VCaP (cell line): Measurements from ENCODE around the gene OR6C2.
"Not testable (repeated sequence)": the region's sequence is repeated elsewhere in the genome, so short reads cannot be mapped to it uniquely, and the experiment has no call there.

Experiments used
- H3K27ac ChIP-seq: fragments of 450-650 bp; 2 replicates; pipeline ENCODE4 v1.5.1; 2017
- TF ChIP-seq, protein P1 (sequence below): fragments of 450-650 bp; conservative IDR thresholded peaks from 2 replicates; pipeline ENCODE4 v1.5.1; 2017; ENCODE audit warnings: mild to moderate bottlenecking, moderate library complexity

The OR6C2 gene

DNA sequence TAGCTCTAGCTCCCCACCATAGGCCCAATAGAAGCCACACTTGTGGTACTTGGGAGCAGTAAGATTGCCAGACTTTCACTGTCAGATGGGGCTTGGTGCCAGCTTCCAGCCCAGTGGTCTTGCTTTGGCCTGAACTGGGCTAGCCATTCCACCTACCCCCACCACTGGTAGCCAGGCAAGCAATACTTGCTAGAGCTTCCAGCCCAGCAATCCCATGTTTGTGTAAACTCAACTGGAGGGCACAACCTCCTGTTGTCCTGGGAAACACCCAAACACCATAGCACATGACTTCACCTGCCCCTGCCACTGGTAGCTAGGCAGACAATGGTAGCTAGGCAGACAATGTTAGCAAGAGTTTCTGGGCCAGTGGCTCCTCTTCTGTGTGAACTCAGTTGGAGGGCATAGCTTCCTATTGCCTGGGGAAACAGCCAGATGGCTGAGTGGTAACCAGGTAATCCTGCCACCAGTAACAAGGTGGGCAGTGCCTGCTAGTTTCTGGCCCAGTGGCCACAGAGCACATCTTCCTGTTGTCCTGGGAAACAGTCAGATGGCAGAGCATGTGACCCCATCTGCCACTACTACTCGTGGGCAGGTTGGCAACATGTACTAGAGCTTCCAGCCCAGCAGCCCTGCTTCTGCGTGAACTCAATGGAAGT lies 23.4 kb upstream of the OR6C2 start:
- H3K27ac ChIP-seq = no peak overlapping the region
- TF ChIP-seq, protein P1, sequence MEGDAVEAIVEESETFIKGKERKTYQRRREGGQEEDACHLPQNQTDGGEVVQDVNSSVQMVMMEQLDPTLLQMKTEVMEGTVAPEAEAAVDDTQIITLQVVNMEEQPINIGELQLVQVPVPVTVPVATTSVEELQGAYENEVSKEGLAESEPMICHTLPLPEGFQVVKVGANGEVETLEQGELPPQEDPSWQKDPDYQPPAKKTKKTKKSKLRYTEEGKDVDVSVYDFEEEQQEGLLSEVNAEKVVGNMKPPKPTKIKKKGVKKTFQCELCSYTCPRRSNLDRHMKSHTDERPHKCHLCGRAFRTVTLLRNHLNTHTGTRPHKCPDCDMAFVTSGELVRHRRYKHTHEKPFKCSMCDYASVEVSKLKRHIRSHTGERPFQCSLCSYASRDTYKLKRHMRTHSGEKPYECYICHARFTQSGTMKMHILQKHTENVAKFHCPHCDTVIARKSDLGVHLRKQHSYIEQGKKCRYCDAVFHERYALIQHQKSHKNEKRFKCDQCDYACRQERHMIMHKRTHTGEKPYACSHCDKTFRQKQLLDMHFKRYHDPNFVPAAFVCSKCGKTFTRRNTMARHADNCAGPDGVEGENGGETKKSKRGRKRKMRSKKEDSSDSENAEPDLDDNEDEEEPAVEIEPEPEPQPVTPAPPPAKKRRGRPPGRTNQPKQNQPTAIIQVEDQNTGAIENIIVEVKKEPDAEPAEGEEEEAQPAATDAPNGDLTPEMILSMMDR = no peak

DNA sequence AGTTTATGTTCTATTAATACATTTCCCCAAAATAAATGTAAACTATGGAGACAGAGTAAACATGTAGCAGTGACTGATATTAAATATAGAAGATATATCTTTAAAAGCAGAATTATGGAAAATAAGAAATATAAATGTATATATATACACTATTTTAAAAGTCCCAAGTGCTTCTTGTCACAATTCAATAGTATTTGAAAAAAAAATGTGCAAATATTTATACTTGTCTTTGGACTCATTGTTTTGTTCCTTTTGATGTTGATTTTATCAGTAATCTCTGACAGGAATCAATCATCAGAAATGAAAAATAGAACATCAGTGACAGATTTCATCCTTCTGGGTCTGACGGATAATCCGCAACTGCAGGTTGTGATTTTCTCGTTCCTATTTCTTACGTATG lies 17.9 kb upstream of the OR6C2 start, which contains the start of gene OR6C76:
OR6C76 (plus strand) TSS at position 301 of the 400 bp plus-strand sequence; CDS start at position 301, 0 bp downstream.
- TF ChIP-seq, protein P1 = no peak
- no peak within 1 kb of the TSS for H3K27ac ChIP-seq

DNA sequence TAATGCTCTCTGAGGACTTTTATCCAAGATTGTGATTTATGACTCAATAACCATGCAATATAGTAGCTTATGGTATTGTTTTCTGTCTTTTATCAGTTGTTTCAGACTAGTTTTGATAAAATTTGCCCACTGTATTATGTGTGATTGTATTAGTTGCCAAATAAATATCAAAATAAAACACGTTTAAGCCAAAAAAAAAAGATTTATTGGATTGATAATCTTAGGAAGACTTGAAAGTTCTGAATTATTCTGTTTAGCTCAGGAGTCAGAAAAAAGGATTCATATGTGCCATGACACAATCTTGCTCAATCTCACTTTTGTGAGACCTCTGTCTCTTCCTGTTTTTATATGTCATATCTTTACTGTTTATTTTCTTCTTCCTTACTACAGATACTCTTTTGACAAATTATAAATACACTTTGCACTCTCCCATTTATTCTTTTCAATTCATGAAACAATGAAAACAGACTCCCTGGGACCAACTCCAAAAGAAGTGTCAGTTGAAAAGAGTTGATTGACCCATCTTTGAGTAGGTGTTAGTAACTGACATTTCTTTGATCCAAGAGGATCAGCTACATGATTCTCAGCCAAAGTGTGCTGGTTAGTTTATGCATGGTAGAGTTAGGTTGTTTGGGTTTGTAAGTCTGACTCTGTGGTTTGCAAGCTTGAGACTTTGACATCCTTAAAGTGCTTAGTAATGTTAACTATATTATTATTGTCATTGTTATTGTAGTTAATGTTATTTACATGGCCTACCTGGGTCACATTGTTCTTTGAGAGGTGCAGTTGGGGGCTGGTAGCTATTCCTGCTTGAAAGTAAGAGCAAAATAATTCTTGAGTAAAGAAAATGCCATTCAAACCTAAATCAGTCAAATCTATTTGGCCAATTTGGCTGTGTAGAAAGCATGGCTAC lies 15.3 kb upstream of the OR6C2 start:
- TF ChIP-seq, protein P1 = no peak
- H3K27ac ChIP-seq = no peak overlapping the region

DNA sequence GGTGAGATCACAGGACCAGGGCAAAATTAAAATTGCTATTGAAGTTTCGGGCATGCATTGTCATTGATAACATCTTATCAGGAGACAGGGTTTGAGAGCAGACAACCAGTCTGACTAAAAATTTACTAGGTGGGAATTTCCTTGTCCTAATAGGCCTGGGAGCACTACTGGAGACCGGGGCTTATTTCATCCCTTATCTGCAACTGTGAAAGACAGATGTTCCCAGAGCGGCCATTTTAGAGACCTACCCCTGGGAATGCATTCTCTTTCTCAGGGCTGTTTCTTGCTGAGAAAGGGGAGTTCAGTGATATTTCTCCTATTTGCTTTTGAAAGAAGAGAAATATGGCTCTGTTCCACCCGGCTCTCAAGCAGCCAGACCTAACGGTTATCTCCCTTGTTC lies 2.6 kb upstream of the OR6C2 start:
- not testable (repeated sequence) for H3K27ac ChIP-seq

DNA sequence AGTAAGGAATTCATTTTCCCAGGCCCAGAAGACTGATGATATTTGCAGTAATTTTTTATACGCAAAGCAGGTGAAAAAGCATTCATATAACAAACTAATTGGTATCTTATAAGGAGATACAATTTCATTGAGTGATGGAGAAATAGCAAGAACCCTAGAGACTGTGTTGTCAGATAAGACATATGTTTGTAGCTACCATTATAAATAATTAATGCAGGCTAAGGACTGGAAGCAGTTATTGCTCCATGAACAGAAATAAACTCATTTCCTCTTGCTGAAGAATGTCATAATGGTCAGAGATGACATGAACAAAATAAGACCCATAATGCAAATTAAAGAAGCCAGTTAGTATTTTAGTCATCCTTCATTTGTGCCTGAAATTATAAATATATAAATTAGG lies 1.5 kb downstream of the OR6C2 start:
- no peak overlapping the region for H3K27ac ChIP-seq
- TF ChIP-seq, protein P1 = no peak

DNA sequence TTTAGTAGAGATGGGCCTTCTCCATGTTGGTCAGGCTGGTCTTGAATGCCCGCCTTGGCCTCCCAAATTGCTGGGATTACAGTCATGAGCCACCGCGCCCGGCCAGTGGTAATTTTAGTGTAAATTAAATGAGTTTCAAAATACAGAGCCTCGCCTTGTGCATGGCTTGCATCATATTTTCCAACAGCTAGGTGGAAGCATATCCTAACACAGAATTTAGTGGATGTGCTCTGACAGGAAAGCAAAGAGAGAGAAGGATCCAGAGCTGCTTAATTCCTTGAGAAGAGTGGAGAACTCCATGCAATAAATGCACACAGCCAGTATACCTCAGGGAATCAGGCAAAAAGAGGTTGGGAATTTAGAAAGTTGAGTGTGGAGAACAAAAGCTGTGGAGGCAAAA lies 2.5 kb downstream of the OR6C2 start:
- TF ChIP-seq, protein P1 = peak; percentile 81
- no peak overlapping the region for H3K27ac ChIP-seq

DNA sequence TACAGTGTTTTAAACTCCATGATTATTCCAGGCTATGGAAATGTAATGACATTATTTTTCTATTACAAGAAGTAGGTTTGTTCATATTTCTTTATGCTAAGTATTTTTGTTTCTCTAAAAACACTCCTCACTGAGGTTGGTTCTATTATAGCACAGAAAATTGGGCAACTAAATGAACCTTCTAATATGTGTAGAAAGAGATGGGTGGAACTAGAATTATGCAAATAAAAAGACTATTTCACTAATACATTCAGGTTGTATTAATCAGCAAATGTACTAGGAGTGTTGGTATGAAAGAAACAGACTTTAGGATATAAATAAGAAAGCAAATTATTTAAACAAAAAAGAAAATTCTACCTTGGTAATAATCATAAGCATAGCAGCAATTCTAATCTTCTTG lies 4.9 kb downstream of the OR6C2 start:
- TF ChIP-seq, protein P1 = no peak
- no peak overlapping the region for H3K27ac ChIP-seq

DNA sequence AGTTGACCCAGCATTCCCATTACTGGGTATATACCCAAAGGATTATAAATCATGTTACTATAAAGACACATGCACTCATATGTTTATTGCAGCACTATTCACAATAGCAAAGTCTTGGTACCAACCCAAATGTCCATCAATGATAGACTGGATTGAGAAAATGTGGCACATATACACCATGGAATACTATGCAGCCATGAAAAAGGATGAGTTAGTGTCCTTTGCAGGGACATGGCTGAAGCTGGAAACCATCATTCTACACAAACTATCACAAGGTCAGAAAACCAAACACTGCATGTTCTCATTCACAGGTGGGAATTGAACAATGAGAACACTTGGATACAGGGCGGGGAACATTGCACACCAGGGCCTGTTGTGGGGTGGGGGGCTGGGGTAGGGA lies 21.1 kb downstream of the OR6C2 start:
- not testable (repeated sequence) for H3K27ac ChIP-seq
